SK-N-MC (cell line): ENCODE measurements around the gene CNOT8.
"Not testable (repeated sequence)": the region's sequence is repeated elsewhere in the genome, so short reads cannot be mapped to it uniquely, and the experiment has no call there.

Experiments
- DNase-seq: peaks from one replicate; pipeline ENCODE4 v3.0.0-alpha.2; 2011; ENCODE audit warnings: low read depth, low spot score
- H3K27ac ChIP-seq: fragments of 200-600 bp; sonication (generic); 2 replicates; pipeline ENCODE4 v1.5.1; 2016; ENCODE audit warnings: mixed run types
- H3K36me3 ChIP-seq: fragments of 200-600 bp; sonication (generic); 2 replicates; pipeline ENCODE4 v1.6.1; 2017; ENCODE audit warnings: antibody characterized with exemption, low read length, mixed read lengths; ENCODE audit not compliant: insufficient read depth
- H3K4me3 ChIP-seq: fragments of 200-600 bp; sonication (generic); 2 replicates; pipeline ENCODE4 v1.5.1; 2016
- H3K9ac ChIP-seq: fragments of 200-600 bp; sonication (generic); 2 replicates; pipeline ENCODE4 v1.8.0; 2017; ENCODE audit warnings: mixed run types, mixed read lengths; ENCODE audit not compliant: insufficient read length
- H3K9me3 ChIP-seq: fragments of 200-600 bp; sonication (generic); 2 replicates; pipeline ENCODE4 v1.6.1; 2017; ENCODE audit warnings: low read depth, mild to moderate bottlenecking, antibody characterized with exemption, low read length, moderate library complexity, mixed read lengths
- EZH2 ChIP-seq: fragments of 200-600 bp; sonication (generic); IDR thresholded peaks from one replicate; pipeline ENCODE4 v1.6.1; 2017; ENCODE audit warnings: antibody characterized with exemption
- FOXP2 ChIP-seq: optimal IDR thresholded peaks from 2 replicates; pipeline ENCODE3; 2011; ENCODE audit warnings: mild to moderate bottlenecking, moderate library complexity; ENCODE audit not compliant: insufficient read depth; ENCODE audit errors: extremely low read length, control extremely low read depth
- POLR2AphosphoS5 ChIP-seq: IDR thresholded peaks from 2 replicates; pipeline ENCODE4 v1.6.1; 2012; ENCODE audit warnings: mild to moderate bottlenecking, low read depth, low read length, borderline replicate concordance

Gene CNOT8

GRCh38 chr5:154830219-154830595 lies 28.2 kb upstream of the CNOT8 start:
- TF ChIP-seq POLR2AphosphoS5, result no peak
- TF ChIP-seq FOXP2, result no peak
- TF ChIP-seq EZH2, result no peak
- no peak for DNase-seq
- Histone ChIP-seq H3K27ac (no peak overlapping the region), H3K4me3 (no peak overlapping the region), H3K9ac (no peak overlapping the region), H3K9me3 (no peaks in the 10 kb centered on the region), H3K36me3 (peaks cover 14% of the 10 kb centered on the region)

- Histone ChIP-seq H3K9me3 (no peaks in the 10 kb centered on the region), H3K4me3 (no peak overlapping the region), H3K27ac (no peak overlapping the region), H3K9ac (no peak overlapping the region), H3K36me3 (peaks cover 14% of the 10 kb centered on the region)
- TF ChIP-seq POLR2AphosphoS5 (no peak), FOXP2 (no peak), EZH2 (no peak)
- no peak for DNase-seq
These were observed 27.8 kb upstream of the CNOT8 start for GRCh38 chr5:154830596-154830995.

GRCh38 chr5:154831451-154831850 lies 27.0 kb upstream of the CNOT8 start:
- DNase-seq, result no peak
- Histone ChIP-seq H3K9me3 (no peaks in the 10 kb centered on the region), H3K4me3 (no peak overlapping the region), H3K27ac (no peak overlapping the region), H3K36me3 (peaks cover 14% of the 10 kb centered on the region), H3K9ac (no peak overlapping the region)
- no peak for TF ChIP-seq FOXP2

GRCh38 chr5:154832804-154833203 lies 25.6 kb upstream of the CNOT8 start:
- not testable (repeated sequence) for H3K4me3 ChIP-seq, H3K9ac ChIP-seq, H3K27ac ChIP-seq, H3K9me3 ChIP-seq, DNase-seq
- H3K36me3 ChIP-seq, result peaks cover 14% of the 10 kb centered on the region

GRCh38 chr5:154834053-154834452 lies 24.4 kb upstream of the CNOT8 start:
- H3K9me3 ChIP-seq, result no peaks in the 10 kb centered on the region
- DNase-seq, result no peak
- no peak overlapping the region for H3K27ac ChIP-seq
- TF ChIP-seq FOXP2, result no peak
- TF ChIP-seq POLR2AphosphoS5, result no peak
- TF ChIP-seq EZH2, result no peak
- no peak overlapping the region for H3K9ac ChIP-seq
- H3K4me3 ChIP-seq, result no peak overlapping the region
- peaks cover 14% of the 10 kb centered on the region for H3K36me3 ChIP-seq

GRCh38 chr5:154835701-154836052 lies 22.8 kb upstream of the CNOT8 start:
- DNase-seq, H3K9ac ChIP-seq, H3K4me3 ChIP-seq, H3K9me3 ChIP-seq, H3K27ac ChIP-seq: not testable (repeated sequence)
- H3K36me3 ChIP-seq, result peaks cover 10% of the 10 kb centered on the region

- no peak for DNase-seq
- Histone ChIP-seq H3K9me3 (no peaks in the 10 kb centered on the region), H3K36me3 (peaks cover 8% of the 10 kb centered on the region), H3K27ac (no peak overlapping the region), H3K9ac (no peak overlapping the region), H3K4me3 (no peak overlapping the region)
- TF ChIP-seq EZH2 (no peak), POLR2AphosphoS5 (no peak), FOXP2 (no peak)
These were observed 22.2 kb upstream of the CNOT8 start for GRCh38 chr5:154836225-154836624.

- no peak for TF ChIP-seq EZH2
- no peak for TF ChIP-seq FOXP2
- TF ChIP-seq POLR2AphosphoS5, result no peak
- Histone ChIP-seq H3K9me3 (no peaks in the 10 kb centered on the region), H3K27ac (no peak overlapping the region), H3K36me3 (no peaks in the 10 kb centered on the region), H3K4me3 (no peak overlapping the region), H3K9ac (no peak overlapping the region)
- no peak for DNase-seq
These were observed 21.2 kb upstream of the CNOT8 start for GRCh38 chr5:154837009-154837901.
